Measurements from ENCODE around the gene CDH15.

DNA sequence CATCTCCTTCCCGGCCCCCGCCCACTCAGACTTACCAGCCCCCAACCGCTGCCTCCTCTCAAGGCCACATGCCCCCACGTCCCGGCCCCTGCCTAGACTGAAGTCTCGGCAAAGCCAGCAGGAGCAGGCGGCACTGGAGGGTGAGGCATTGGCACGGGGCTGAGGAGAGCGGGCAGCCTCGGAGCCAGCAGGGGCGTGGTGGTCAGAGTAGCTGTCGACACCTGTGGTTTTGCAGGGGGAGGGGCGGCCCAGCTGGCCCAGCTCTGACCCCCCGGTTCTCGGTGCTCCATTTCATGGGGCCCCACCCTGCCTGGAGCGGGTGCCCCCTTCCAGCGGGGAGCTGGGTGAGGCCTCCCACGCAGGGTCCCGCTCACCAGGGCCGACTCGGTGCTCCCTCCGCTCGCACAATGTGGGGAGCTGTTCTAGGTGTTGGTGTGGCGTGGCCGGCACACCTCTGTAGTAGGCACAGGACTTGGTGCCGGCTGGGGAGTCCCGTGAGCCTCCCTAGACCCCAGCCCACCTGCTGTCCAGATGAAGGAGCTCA is 4.7 kb downstream of the CDH15 start:
- TF ChIP-seq, protein P1, sequence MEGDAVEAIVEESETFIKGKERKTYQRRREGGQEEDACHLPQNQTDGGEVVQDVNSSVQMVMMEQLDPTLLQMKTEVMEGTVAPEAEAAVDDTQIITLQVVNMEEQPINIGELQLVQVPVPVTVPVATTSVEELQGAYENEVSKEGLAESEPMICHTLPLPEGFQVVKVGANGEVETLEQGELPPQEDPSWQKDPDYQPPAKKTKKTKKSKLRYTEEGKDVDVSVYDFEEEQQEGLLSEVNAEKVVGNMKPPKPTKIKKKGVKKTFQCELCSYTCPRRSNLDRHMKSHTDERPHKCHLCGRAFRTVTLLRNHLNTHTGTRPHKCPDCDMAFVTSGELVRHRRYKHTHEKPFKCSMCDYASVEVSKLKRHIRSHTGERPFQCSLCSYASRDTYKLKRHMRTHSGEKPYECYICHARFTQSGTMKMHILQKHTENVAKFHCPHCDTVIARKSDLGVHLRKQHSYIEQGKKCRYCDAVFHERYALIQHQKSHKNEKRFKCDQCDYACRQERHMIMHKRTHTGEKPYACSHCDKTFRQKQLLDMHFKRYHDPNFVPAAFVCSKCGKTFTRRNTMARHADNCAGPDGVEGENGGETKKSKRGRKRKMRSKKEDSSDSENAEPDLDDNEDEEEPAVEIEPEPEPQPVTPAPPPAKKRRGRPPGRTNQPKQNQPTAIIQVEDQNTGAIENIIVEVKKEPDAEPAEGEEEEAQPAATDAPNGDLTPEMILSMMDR (IDR thresholded peaks at IDR 0.05; ENCODE audit: low read length) = no peak
- TF ChIP-seq EZH2 (IDR thresholded peaks at IDR 0.05; ENCODE audit: borderline replicate concordance, low read length) = no peak

Data from OCI-LY1 (cell line).